Measurements from ENCODE around the gene ABI1. TPM values are rescaled to one million over a fixed set of nuclear protein-coding genes. Genes with fewer than 3 reads are reported as not detected.

The ABI1 gene
- total RNA-seq, 2 donors from 2014 or later: 71.0 to 86.2 TPM

GRCh38 chr10:26729395-26729794 is 131.4 kb downstream of the ABI1 start:
- no peak overlapping the region for H3K4me3 Mint-ChIP-seq
- no peaks in the 10 kb centered on the region for H3K27me3 Mint-ChIP-seq (ENCODE audit: low read depth)
- H3K9me3 Mint-ChIP-seq: no peaks in the 10 kb centered on the region
- no peak for ATAC-seq (replicated peaks in 1 of 2)
- H3K4me1 Mint-ChIP-seq (ENCODE audit: low read depth): no peaks in the 10 kb centered on the region
- no peak for DNase-seq
- H3K27ac Mint-ChIP-seq: no peak overlapping the region
- H3K36me3 Mint-ChIP-seq (ENCODE audit: insufficient read depth in 2 of 2): peaks cover 17 to 18% of the 10 kb centered on the region in 2 donors

GRCh38 chr10:26728957-26729356 is 131.8 kb downstream of the ABI1 start:
- H3K4me1 Mint-ChIP-seq (ENCODE audit: low read depth): no peaks in the 10 kb centered on the region
- H3K27me3 Mint-ChIP-seq (ENCODE audit: low read depth): no peaks in the 10 kb centered on the region
- no peak overlapping the region for H3K27ac Mint-ChIP-seq
- ATAC-seq (replicated peaks in 1 of 2): no peak
- peaks cover 16 to 18% of the 10 kb centered on the region in 2 donors for H3K36me3 Mint-ChIP-seq (ENCODE audit: insufficient read depth in 2 of 2)
- no peak overlapping the region for H3K4me3 Mint-ChIP-seq
- H3K9me3 Mint-ChIP-seq: no peaks in the 10 kb centered on the region
- no peak for DNase-seq

GRCh38 chr10:26727005-26727404 is 133.8 kb downstream of the ABI1 start:
- Mint-ChIP-seq H3K4me1 (ENCODE audit: low read depth) (peaks cover under 1% of the 10 kb centered on the region), H3K27me3 (ENCODE audit: low read depth) (no peaks in the 10 kb centered on the region), H3K4me3 (no peak overlapping the region), H3K36me3 (ENCODE audit: insufficient read depth in 2 of 2) (peaks cover 14 to 15% of the 10 kb centered on the region in 2 donors), H3K27ac (no peak overlapping the region), H3K9me3 (no peaks in the 10 kb centered on the region)
- no peak for ATAC-seq (replicated peaks in 1 of 2)
- no peak for DNase-seq

GRCh38 chr10:26725837-26726727 is 134.7 kb downstream of the ABI1 start:
- Mint-ChIP-seq H3K36me3 (ENCODE audit: insufficient read depth in 2 of 2) (peaks cover 12 to 17% of the 10 kb centered on the region in 2 donors), H3K4me3 (no peak overlapping the region), H3K9me3 (no peaks in the 10 kb centered on the region), H3K27ac (peak overlapping the region; percentile 3), H3K27me3 (ENCODE audit: low read depth) (no peaks in the 10 kb centered on the region), H3K4me1 (ENCODE audit: low read depth) (peaks cover 9% of the 10 kb centered on the region)
- DNase-seq (peak; percentile 36 to 53), ATAC-seq (replicated peaks in 1 of 2) (peak; percentile 29 to 39)

DNA sequence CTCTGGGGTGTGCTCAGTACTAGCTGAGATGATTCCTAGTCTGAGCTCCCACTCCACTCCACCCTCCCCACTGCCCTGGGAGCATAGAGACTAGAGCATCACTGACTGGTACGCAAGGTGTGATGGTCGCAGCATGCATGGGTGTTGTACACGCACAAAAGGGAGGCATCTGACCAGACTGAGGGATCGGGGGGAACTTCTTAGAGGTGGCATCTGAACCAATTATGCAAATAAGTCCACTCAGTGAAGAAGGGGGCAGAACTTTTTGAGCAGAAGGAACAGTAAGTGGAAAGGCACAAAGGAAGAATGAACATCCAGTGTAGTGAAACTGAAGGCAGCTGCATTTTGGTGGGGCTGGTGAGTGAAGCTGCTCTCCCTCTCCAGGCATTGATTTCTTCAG is 137.7 kb downstream of the ABI1 start:
- H3K36me3 Mint-ChIP-seq (ENCODE audit: insufficient read depth in 2 of 2): peaks cover 5 to 20% of the 10 kb centered on the region in 2 donors
- H3K4me3 Mint-ChIP-seq: no peak overlapping the region
- DNase-seq: no peak
- no peak overlapping the region for H3K27ac Mint-ChIP-seq
- H3K27me3 Mint-ChIP-seq (ENCODE audit: low read depth): no peaks in the 10 kb centered on the region
- no peak for ATAC-seq (replicated peaks in 1 of 2)
- no peaks in the 10 kb centered on the region for H3K9me3 Mint-ChIP-seq
- H3K4me1 Mint-ChIP-seq (ENCODE audit: low read depth): peaks cover 9% of the 10 kb centered on the region

GRCh38 chr10:26721561-26721960 is 139.2 kb downstream of the ABI1 start:
- Mint-ChIP-seq H3K27ac (peak overlapping the region; percentile 92), H3K4me1 (ENCODE audit: low read depth) (peaks cover 9% of the 10 kb centered on the region), H3K27me3 (ENCODE audit: low read depth) (no peaks in the 10 kb centered on the region), H3K4me3 (peak overlapping the region in 1 of 2 donors; percentile 79), H3K36me3 (ENCODE audit: insufficient read depth in 2 of 2) (peaks cover 2 to 13% of the 10 kb centered on the region in 2 donors), H3K9me3 (no peaks in the 10 kb centered on the region)
- peak; percentile 55 to 69 for DNase-seq
- peak; percentile 92 to 98 for ATAC-seq (replicated peaks in 1 of 2)

DNA sequence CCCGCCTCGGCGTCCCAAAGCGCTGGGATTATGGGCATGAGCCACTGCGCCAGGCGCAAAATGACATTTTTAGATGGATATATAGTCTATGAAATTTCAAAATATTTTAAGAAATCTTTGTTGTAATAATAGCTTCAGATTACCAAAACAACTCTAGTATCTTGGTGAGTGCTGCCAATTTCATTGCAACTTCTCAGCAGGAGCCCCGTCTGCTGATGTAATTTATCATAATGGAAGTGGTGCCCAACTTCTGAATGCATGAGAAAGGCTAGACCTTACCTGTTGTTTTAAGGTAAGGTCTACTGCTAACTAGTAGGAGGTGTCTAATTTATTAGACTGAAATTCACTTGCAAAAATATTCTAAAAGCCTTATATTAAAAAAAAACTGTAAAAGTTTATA is 143.3 kb downstream of the ABI1 start:
- ATAC-seq (replicated peaks in 1 of 2): no peak
- no peak overlapping the region for H3K4me3 Mint-ChIP-seq
- peaks cover 3 to 20% of the 10 kb centered on the region in 2 donors for H3K36me3 Mint-ChIP-seq (ENCODE audit: insufficient read depth in 2 of 2)
- H3K27ac Mint-ChIP-seq: no peak overlapping the region
- H3K4me1 Mint-ChIP-seq (ENCODE audit: low read depth): peaks cover 9% of the 10 kb centered on the region
- no peaks in the 10 kb centered on the region for H3K27me3 Mint-ChIP-seq (ENCODE audit: low read depth)
- DNase-seq: no peak
- H3K9me3 Mint-ChIP-seq: no peaks in the 10 kb centered on the region

DNA sequence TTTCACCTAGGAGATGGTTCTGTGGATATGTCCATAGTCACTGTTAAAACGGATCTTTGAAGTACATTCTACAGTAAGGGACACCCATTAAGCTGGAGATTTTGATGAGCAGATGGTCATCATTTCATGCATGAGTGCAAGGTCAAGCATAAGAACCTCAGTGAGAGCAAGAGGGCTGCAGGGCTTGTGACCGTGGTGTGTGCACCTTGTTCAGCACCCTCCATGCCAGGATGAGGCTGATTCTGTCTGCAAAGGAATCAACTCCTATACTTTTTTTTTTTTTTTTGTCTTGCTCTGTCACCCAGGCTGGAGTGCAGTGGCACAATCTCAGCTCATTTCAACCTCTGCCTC is 145.6 kb downstream of the ABI1 start:
- Mint-ChIP-seq H3K9me3 (no peaks in the 10 kb centered on the region), H3K4me3 (no peak overlapping the region), H3K4me1 (ENCODE audit: low read depth) (no peaks in the 10 kb centered on the region), H3K27me3 (ENCODE audit: low read depth) (no peaks in the 10 kb centered on the region), H3K27ac (no peak overlapping the region), H3K36me3 (ENCODE audit: insufficient read depth in 2 of 2) (peaks cover 3 to 21% of the 10 kb centered on the region in 2 donors)
- DNase-seq: no peak
- no peak for ATAC-seq (replicated peaks in 1 of 2)

DNA sequence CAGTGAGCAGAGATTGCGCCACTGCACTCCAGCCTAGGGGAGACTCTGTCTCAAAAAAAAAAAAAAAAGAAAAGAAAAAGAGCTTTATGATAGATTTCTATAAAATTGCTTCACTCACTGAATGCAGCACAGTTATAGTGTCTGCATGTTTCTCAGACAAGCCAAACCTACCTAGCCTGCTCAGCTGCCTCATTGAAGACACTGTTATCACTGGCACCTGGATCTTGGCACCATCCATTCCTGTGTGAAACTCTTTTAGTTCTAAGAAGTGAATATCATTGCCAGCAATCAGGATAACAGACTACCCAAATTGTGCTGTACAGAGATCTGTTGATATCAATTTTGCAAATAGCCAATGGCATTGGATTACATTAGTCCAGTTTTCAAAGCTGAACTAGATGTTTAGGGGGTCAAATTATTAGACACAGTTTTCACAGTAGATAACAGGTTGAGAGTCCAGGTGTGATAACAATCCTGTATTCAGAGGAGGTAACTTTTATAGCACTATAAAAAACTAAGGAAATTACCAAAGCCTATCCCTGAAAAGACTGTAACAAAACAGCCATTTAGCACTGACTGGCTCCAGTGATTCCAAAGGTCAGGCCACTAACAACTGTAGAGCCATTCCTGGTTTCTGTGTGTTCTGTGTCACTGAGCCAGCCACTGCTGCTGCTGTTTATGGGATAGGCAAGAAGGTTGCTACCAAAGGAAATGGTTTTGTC is 146.2 kb downstream of the ABI1 start:
- ATAC-seq (replicated peaks in 1 of 2) (no peak), DNase-seq (no peak)
- H3K27me3 Mint-ChIP-seq (ENCODE audit: low read depth): no peaks in the 10 kb centered on the region
- H3K9me3 Mint-ChIP-seq: no peaks in the 10 kb centered on the region
- H3K36me3 Mint-ChIP-seq (ENCODE audit: insufficient read depth in 2 of 2): peaks cover 3 to 21% of the 10 kb centered on the region in 2 donors
- no peak overlapping the region for H3K4me3 Mint-ChIP-seq
- H3K27ac Mint-ChIP-seq: no peak overlapping the region
- H3K4me1 Mint-ChIP-seq (ENCODE audit: low read depth): no peaks in the 10 kb centered on the region

- H3K27ac Mint-ChIP-seq: no peak overlapping the region
- H3K27me3 Mint-ChIP-seq (ENCODE audit: low read depth): no peaks in the 10 kb centered on the region
- no peaks in the 10 kb centered on the region for H3K9me3 Mint-ChIP-seq
- peaks cover 14 to 30% of the 10 kb centered on the region in 2 donors for H3K36me3 Mint-ChIP-seq (ENCODE audit: insufficient read depth in 2 of 2)
- no peak overlapping the region for H3K4me3 Mint-ChIP-seq
- DNase-seq (no peak), ATAC-seq (replicated peaks in 1 of 2) (no peak)
- peaks cover 4% of the 10 kb centered on the region for H3K4me1 Mint-ChIP-seq (ENCODE audit: low read depth)
Observed at GRCh38 chr10:26711324-26711723, 149.4 kb downstream of the ABI1 start.

- Mint-ChIP-seq H3K27ac (no peak overlapping the region), H3K9me3 (no peaks in the 10 kb centered on the region), H3K4me3 (no peak overlapping the region), H3K4me1 (ENCODE audit: low read depth) (peaks cover 13% of the 10 kb centered on the region), H3K27me3 (ENCODE audit: low read depth) (no peaks in the 10 kb centered on the region), H3K36me3 (ENCODE audit: insufficient read depth in 2 of 2) (peaks cover 14 to 33% of the 10 kb centered on the region in 2 donors)
- ATAC-seq (replicated peaks in 1 of 2) (no peak), DNase-seq (no peak)
Observed at GRCh38 chr10:26706936-26707335, 153.8 kb downstream of the ABI1 start.

GRCh38 chr10:26706206-26706605 is 154.6 kb downstream of the ABI1 start:
- H3K4me3 Mint-ChIP-seq: no peak overlapping the region
- H3K27ac Mint-ChIP-seq: no peak overlapping the region
- ATAC-seq (replicated peaks in 1 of 2) (no peak), DNase-seq (no peak)
- peaks cover 14 to 32% of the 10 kb centered on the region in 2 donors for H3K36me3 Mint-ChIP-seq (ENCODE audit: insufficient read depth in 2 of 2)
- no peaks in the 10 kb centered on the region for H3K9me3 Mint-ChIP-seq
- peaks cover 20% of the 10 kb centered on the region for H3K4me1 Mint-ChIP-seq (ENCODE audit: low read depth)
- no peaks in the 10 kb centered on the region for H3K27me3 Mint-ChIP-seq (ENCODE audit: low read depth)

DNA sequence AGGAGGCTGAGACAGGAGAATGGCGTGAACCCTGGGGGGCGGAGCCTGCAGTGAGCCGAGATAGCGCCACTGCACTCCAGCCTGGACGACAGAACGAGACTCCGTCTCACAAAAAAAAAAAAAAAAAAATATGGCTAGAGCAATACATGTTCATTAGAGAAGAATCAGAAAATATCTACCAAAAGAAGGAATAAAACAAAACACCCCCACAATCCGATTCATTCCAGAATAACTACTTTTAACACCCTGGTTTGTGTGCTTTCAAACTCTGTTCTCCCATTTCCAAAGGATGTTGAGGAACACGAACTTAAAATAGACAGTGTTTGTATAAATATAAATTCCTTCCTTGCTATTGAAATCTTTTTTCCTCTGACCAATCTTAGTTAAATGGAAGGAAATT is 156.8 kb downstream of the ABI1 start:
- Mint-ChIP-seq H3K9me3 (no peaks in the 10 kb centered on the region), H3K36me3 (ENCODE audit: insufficient read depth in 2 of 2) (peaks cover 19 to 35% of the 10 kb centered on the region in 2 donors), H3K4me1 (ENCODE audit: low read depth) (peaks cover 33% of the 10 kb centered on the region), H3K4me3 (no peak overlapping the region), H3K27ac (no peak overlapping the region), H3K27me3 (ENCODE audit: low read depth) (no peaks in the 10 kb centered on the region)
- DNase-seq: no peak
- ATAC-seq (replicated peaks in 1 of 2): no peak

Measured in activated T-cell treated with anti-CD3 and anti-CD28 coated beads, Interleukin-2, amount 50 U/mL, for 72 hours (primary cell).